ENCODE measurements around the gene ADAMTS15. TPM values are rescaled to one million over a fixed set of nuclear protein-coding genes. Genes with fewer than 3 reads are reported as not detected.

ADAMTS15 gene
- total and polyA plus RNA-seq, 10 of the 15 experiments (the other 5 are each of a cell fraction or from before 2014, with no cell fraction given): not detected

- CTCF ChIA-PET: no interaction called here
- Histone ChIP-seq H2AFZ (ENCODE audit: control insufficient read depth, low read depth, low read length) (no peak overlapping the region), H3K79me2 (ENCODE audit: control insufficient read depth, insufficient read depth, low read length) (no peaks in the 10 kb centered on the region), H3K27ac (ENCODE audit: control insufficient read depth, insufficient read depth) (no peak overlapping the region), H4K20me1 (ENCODE audit: control insufficient read depth, insufficient read depth) (no peaks in the 10 kb centered on the region), H3K4me2 (ENCODE audit: control insufficient read depth, insufficient read depth) (no peak overlapping the region), H3K36me3 (ENCODE audit: control insufficient read depth in 2 of 2, insufficient read depth in 2 of 2, low read length in 1 of 2) (no peaks in the 10 kb centered on the region), H3K9me3 (replicated peaks; ENCODE audit: control insufficient read depth, insufficient read depth, low read length) (no peaks in the 10 kb centered on the region), H3K9ac (ENCODE audit: control insufficient read depth, insufficient read depth, low read length) (no peak overlapping the region), H3K4me3 (no peak overlapping the region), H3K27me3 (replicated peaks in 1 of 2; ENCODE audit: control insufficient read depth in 2 of 2, insufficient read depth in 2 of 2, low read length in 1 of 2) (peaks cover 1 to 4% of the 10 kb centered on the region in 2 experiments; a peak in 3 of 4 replicates), H3K4me1 (ENCODE audit: control insufficient read depth, insufficient read depth, low read length) (no peaks in the 10 kb centered on the region)
- POLR2A ChIA-PET: no interaction called here
- RAD21 ChIA-PET (ENCODE audit: unreplicated experiment): no interaction called here
- TF ChIP-seq STAT3 (IDR thresholded peaks at IDR 0.05; ENCODE audit: low read depth, low read length) (no peak), SRF (IDR thresholded peaks at IDR 0.05; ENCODE audit: low read depth in 2 of 2, low read length in 2 of 2) (no peak), IRF4 (IDR thresholded peaks at IDR 0.05; ENCODE audit: low read depth, low read length) (no peak), CHD4 (IDR thresholded peaks at IDR 0.05) (no peak), RUNX3 (IDR thresholded peaks at IDR 0.05; ENCODE audit: low read length) (no peak), NFYA (IDR thresholded peaks at IDR 0.05; ENCODE audit: borderline replicate concordance, low read depth, low read length) (no peak), ZNF217 (IDR thresholded peaks at IDR 0.05) (no peak), NR2C2 (IDR thresholded peaks at IDR 0.05; ENCODE audit: borderline replicate concordance, control insufficient read depth, insufficient read length, low read depth) (no peak), NBN (IDR thresholded peaks at IDR 0.05) (no peak), ZSCAN29 (IDR thresholded peaks at IDR 0.05) (no peak), MEF2B (IDR thresholded peaks at IDR 0.05; ENCODE audit: partially characterized antibody, poor library complexity, severe bottlenecking) (no peak), ZNF592 (IDR thresholded peaks at IDR 0.05) (no peak), CBX3 (IDR thresholded peaks at IDR 0.05; ENCODE audit: borderline replicate concordance, low read depth) (no peak), POLR2A (IDR thresholded peaks at IDR 0.05; ENCODE audit: low read depth, low read length) (no peak), NRF1 (conservative IDR thresholded peaks at IDR 0.05; ENCODE audit: low read depth, low read length) (no peak), BRCA1 (IDR thresholded peaks at IDR 0.05; ENCODE audit: low read depth, low read length) (no peak), NFIC (IDR thresholded peaks at IDR 0.05; ENCODE audit: low read depth, low read length) (no peak), WRNIP1 (IDR thresholded peaks at IDR 0.05; ENCODE audit: borderline replicate concordance, low read depth, low read length) (no peak)
- SMC1A ChIA-PET (ENCODE audit: uncharacterized antibody, unreplicated experiment): no interaction called here
- FAIRE-seq (no peak), DNase-seq (ENCODE audit: low read depth, low spot score) (no peak), ATAC-seq (no peak)
- WGBS (ENCODE audit: insufficient coverage, insufficient replicate concordance, low lambda C conversion rate, missing lambda C conversion rate): 9% methylated on average over 4 of the region's 4 CpGs
- intact Hi-C loops (cut with micrococcal nuclease; ENCODE audit: unreplicated experiment) (no loop called here), in situ Hi-C loops (cut with MboI) (no loop called here)
- no TSS peak for BruUV-seq (replicated peaks)
Observed at GRCh38 chr11:130515829-130516553, 67.5 kb downstream of the ADAMTS15 start.
